Measurements from ENCODE around the gene SIGLEC12.
"Not testable (repeated sequence)": the region's sequence is repeated elsewhere in the genome, so short reads cannot be mapped to it uniquely, and the experiment has no call there.

SIGLEC12 gene

DNA sequence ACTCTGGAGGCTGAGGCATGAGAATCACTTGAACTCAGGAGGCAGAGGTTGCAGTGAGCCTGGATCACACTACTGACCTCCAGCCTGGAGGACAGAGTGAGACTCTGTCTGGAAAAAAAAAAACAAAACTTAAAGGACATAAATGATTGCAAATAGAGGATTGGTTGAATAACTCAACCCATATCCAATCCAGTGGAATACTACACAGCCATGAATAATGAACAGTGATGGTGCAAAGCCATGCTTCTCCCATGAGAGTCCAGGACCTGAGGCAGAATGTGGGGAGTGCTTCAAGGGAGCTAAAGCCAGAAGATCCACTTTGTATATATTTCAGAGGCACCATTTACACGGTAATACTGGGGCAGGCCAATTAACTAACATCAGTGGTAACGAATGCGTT, 25.4 kb downstream of the SIGLEC12 start:
- no peak for TF ChIP-seq POLR2A (IDR thresholded peaks at IDR 0.05; ENCODE audit: low read depth, low read length)
- no peak for TF ChIP-seq POLR2AphosphoS5 (IDR thresholded peaks at IDR 0.05; ENCODE audit: low read depth, low read length)
- TF ChIP-seq TAF1 (IDR thresholded peaks at IDR 0.05; ENCODE audit: borderline replicate concordance, low read depth, low read length), result no peak
- no peak for FAIRE-seq

DNA sequence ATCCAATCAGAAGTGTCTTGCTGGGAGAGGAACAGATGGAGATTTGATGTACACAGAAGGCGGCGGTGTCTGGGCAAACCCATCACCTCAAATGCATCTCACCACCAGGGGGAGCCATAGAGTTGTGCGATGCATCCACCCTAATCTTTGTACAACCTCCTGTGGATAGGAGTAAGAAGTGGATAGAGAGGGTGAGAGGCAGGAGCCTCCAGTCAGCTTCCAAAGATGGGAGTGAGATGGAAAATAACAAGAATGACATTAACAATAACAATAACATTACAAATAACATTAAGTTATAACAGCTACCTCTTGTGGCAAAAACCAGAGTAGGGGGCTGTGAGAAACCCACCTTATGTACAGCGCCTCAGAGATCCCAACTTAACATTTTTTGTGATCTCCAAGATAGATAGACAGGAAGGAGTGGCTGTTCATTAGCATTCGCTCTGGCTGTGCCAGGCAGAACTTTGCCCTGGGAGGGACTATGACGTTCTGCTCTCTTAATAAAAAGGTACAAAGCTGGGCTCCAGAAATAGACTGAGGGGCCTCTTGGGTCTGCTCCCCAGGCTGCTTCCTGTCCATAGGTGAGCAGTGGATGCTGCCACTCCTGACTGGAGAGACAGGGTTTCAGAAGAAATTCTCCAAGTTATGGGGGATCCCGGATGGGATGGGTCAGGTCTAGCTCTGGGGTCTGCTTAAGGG, 28.4 kb downstream of the SIGLEC12 start:
- DNase-seq (ENCODE audit: insufficient read length), result peak; percentile 41
- TF ChIP-seq TAF1 (IDR thresholded peaks at IDR 0.05; ENCODE audit: borderline replicate concordance, low read depth, low read length) (no peak), POLR2AphosphoS5 (IDR thresholded peaks at IDR 0.05; ENCODE audit: low read depth, low read length) (no peak), POLR2A (IDR thresholded peaks at IDR 0.05; ENCODE audit: low read depth, low read length) (no peak)
- peak; percentile 69 for FAIRE-seq

More for the DNA sequence above, 25.4 kb downstream of the SIGLEC12 start:
- DNase-seq (ENCODE audit: insufficient read length), result no peak

DNA sequence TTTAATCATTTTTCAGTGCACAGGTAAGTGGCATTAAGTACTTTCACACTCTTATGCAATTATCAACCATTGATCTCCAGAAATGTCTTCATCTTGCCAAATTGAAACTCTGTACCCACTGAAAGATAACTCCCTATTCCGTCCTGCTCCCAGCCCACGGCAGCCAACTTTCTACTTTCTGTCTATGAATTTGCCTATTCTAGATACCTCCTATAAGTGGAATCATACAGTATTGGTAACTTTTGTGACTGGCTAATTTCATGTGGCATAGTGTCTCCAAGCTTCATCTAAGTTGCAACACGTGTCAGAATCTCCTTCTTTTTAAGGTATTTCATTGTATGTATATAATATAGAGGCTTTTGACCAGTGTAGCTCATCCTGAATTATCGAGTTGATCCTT, 29.0 kb downstream of the SIGLEC12 start:
- TF ChIP-seq POLR2AphosphoS5 (IDR thresholded peaks at IDR 0.05; ENCODE audit: low read depth, low read length) (no peak), POLR2A (IDR thresholded peaks at IDR 0.05; ENCODE audit: low read depth, low read length) (no peak), TAF1 (IDR thresholded peaks at IDR 0.05; ENCODE audit: borderline replicate concordance, low read depth, low read length) (no peak)
- DNase-seq (ENCODE audit: insufficient read length) (no peak), FAIRE-seq (no peak)

DNA sequence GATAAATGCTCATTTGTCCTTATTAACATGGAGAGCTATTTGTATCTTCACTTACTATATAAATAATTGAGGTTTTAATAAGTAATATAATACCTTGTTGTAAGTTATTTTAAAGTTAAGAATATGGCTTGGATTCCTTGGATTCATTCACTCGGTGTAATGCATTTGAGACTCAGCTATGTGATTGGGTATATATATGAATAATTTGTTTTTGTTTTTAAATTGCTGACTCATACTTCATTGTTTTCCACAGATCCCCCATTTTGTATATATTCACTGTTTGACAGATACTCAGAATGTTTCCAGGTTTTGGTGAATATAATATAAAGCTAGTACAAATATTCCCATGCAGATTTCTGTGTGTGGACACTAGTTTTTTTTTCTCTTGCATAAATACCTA, 30.1 kb downstream of the SIGLEC12 start:
- FAIRE-seq, result no peak
- no peak for DNase-seq (ENCODE audit: insufficient read length)

GRCh38 chr19:51470966-51471365, 30.6 kb downstream of the SIGLEC12 start:
- DNase-seq (ENCODE audit: insufficient read length) (no peak), FAIRE-seq (no peak)
- TF ChIP-seq TAF1 (IDR thresholded peaks at IDR 0.05; ENCODE audit: borderline replicate concordance, low read depth, low read length), result no peak
- TF ChIP-seq POLR2AphosphoS5 (IDR thresholded peaks at IDR 0.05; ENCODE audit: low read depth, low read length), result no peak
- TF ChIP-seq POLR2A (IDR thresholded peaks at IDR 0.05; ENCODE audit: low read depth, low read length), result no peak

More for the DNA sequence above, 30.1 kb downstream of the SIGLEC12 start:
- TF ChIP-seq TAF1 (IDR thresholded peaks at IDR 0.05; ENCODE audit: borderline replicate concordance, low read depth, low read length) (no peak), POLR2AphosphoS5 (IDR thresholded peaks at IDR 0.05; ENCODE audit: low read depth, low read length) (no peak), POLR2A (IDR thresholded peaks at IDR 0.05; ENCODE audit: low read depth, low read length) (no peak)

- no peak for FAIRE-seq
- no peak for TF ChIP-seq POLR2A (IDR thresholded peaks at IDR 0.05; ENCODE audit: low read depth, low read length)
- TF ChIP-seq TAF1 (IDR thresholded peaks at IDR 0.05; ENCODE audit: borderline replicate concordance, low read depth, low read length), result no peak
- TF ChIP-seq POLR2AphosphoS5 (IDR thresholded peaks at IDR 0.05; ENCODE audit: low read depth, low read length), result no peak
- no peak for DNase-seq (ENCODE audit: insufficient read length)
Observed at GRCh38 chr19:51469629-51470028, 32.0 kb downstream of the SIGLEC12 start.

DNA sequence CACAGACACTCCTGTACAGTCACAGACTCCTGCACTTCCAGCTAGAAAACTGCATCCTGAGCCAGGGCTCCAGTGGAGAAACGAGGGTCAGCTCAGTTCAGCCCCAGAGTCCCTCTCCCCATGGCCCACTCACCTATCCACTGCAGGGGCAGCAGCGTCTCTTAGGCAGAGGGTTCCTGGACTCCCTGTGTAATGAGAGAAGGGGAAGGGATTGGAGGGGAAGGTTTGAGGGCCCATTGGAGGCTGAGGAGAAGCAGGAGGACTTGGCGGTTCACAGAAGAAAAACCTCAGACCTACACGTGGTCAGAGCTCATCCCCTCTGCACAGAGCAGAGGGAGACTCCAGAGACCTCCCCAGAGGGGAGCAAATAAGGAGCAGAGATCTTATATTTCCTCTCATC, 32.4 kb downstream of the SIGLEC12 start:
- DNase-seq (ENCODE audit: insufficient read length) (no peak), FAIRE-seq (no peak)
- TF ChIP-seq POLR2AphosphoS5 (IDR thresholded peaks at IDR 0.05; ENCODE audit: low read depth, low read length) (no peak), POLR2A (IDR thresholded peaks at IDR 0.05; ENCODE audit: low read depth, low read length) (no peak), TAF1 (IDR thresholded peaks at IDR 0.05; ENCODE audit: borderline replicate concordance, low read depth, low read length) (no peak)

DNA sequence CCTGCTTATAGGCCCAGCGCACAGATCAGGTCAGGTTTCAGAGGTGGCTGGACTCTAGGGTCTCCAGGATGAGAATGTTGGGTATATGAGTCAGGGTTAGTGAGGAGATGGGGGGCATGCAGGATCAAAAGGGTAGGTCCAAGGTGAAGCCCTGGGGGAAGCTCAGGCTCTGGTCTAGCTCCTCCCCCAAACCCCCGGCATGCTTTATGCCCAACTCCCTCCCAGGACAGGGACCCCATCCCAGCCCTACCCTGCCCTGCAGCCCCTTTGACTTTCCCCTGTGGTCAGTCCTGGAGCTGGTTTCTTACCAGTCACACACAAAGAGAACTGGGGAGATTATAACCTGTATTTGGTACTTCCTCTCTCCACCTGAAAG, 33.1 kb downstream of the SIGLEC12 start:
- no peak for FAIRE-seq
- TF ChIP-seq POLR2AphosphoS5 (IDR thresholded peaks at IDR 0.05; ENCODE audit: low read depth, low read length) (no peak), TAF1 (IDR thresholded peaks at IDR 0.05; ENCODE audit: borderline replicate concordance, low read depth, low read length) (no peak)
- DNase-seq (ENCODE audit: insufficient read length), result no peak

GRCh38 chr19:51467864-51468544, 33.6 kb downstream of the SIGLEC12 start:
- TF ChIP-seq TAF1 (IDR thresholded peaks at IDR 0.05; ENCODE audit: borderline replicate concordance, low read depth, low read length) (no peak), POLR2A (IDR thresholded peaks at IDR 0.05; ENCODE audit: low read depth, low read length) (no peak), POLR2AphosphoS5 (IDR thresholded peaks at IDR 0.05; ENCODE audit: low read depth, low read length) (no peak)
- no peak for DNase-seq (ENCODE audit: insufficient read length)
- FAIRE-seq, result no peak

DNA sequence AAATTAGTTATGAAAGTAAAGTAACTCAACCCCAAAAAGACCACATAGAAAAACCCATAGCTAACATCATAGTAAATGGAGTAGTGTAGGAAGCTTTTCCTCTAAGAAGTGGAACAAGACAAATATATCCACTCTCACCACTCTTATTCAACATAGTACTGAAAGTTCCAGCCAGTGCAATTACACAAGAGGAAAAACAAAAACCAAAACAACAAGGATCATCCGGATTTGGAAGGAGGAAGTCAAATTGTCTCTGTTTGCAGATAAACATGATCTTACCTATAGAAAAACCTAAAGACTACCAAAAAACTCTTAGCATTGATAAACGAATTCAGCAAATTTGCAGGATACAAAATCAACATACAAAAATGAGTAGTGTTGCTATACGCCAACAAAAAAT, 34.9 kb downstream of the SIGLEC12 start:
- TF ChIP-seq TAF1 (IDR thresholded peaks at IDR 0.05; ENCODE audit: borderline replicate concordance, low read depth, low read length), result no peak
- TF ChIP-seq POLR2A (IDR thresholded peaks at IDR 0.05; ENCODE audit: low read depth, low read length), result no peak
- TF ChIP-seq POLR2AphosphoS5 (IDR thresholded peaks at IDR 0.05; ENCODE audit: low read depth, low read length), result no peak
- no peak for DNase-seq (ENCODE audit: insufficient read length)
- no peak for FAIRE-seq

- not testable (repeated sequence) for DNase-seq (ENCODE audit: insufficient read length); FAIRE-seq
Observed at GRCh38 chr19:51463976-51464581, 37.5 kb downstream of the SIGLEC12 start.

- DNase-seq (ENCODE audit: insufficient read length) (no peak), FAIRE-seq (no peak)
- TF ChIP-seq POLR2A (IDR thresholded peaks at IDR 0.05; ENCODE audit: low read depth, low read length), result no peak
- TF ChIP-seq POLR2AphosphoS5 (IDR thresholded peaks at IDR 0.05; ENCODE audit: low read depth, low read length), result no peak
- TF ChIP-seq TAF1 (IDR thresholded peaks at IDR 0.05; ENCODE audit: borderline replicate concordance, low read depth, low read length), result no peak
Observed at GRCh38 chr19:51462681-51463080, 38.9 kb downstream of the SIGLEC12 start.
